DOHH2 (cell line): ENCODE measurements around the gene ABCB11.

Experiments
- H3F3A ChIP-seq: fragments of 200-600 bp; sonication (generic), shearing (Covaris generic); 2 replicates; pipeline ENCODE4 v1.6.0; 2016; ENCODE audit warnings: antibody characterized with exemption, mild to moderate bottlenecking; ENCODE audit not compliant: control insufficient read depth, insufficient read depth
- H3K27ac ChIP-seq: fragments of 200-600 bp; sonication (generic); 2 replicates; pipeline ENCODE4 v1.5.1; 2014; ENCODE audit warnings: low read depth, mild to moderate bottlenecking, low read length, moderate library complexity
- H3K27me3 ChIP-seq: fragments of 200-600 bp; sonication (generic); 2 replicates; pipeline ENCODE4 v1.6.1; 2014; ENCODE audit warnings: mild to moderate bottlenecking, low read length, mixed read lengths; ENCODE audit not compliant: control insufficient read depth
- H3K36me3 ChIP-seq: fragments of 200-600 bp; sonication (generic); 2 replicates; pipeline ENCODE4 v1.6.1; 2014; ENCODE audit warnings: mild to moderate bottlenecking, low read length, moderate library complexity, mixed read lengths; ENCODE audit not compliant: control insufficient read depth
- H3K4me1 ChIP-seq: fragments of 200-600 bp; sonication (generic); 2 replicates; pipeline ENCODE4 v1.6.1; 2014; ENCODE audit warnings: mild to moderate bottlenecking, low read length, mixed read lengths; ENCODE audit not compliant: control insufficient read depth
- H3K4me2 ChIP-seq: fragments of 200-600 bp; sonication (generic); 2 replicates; pipeline ENCODE4 v1.6.0; 2014; ENCODE audit warnings: mild to moderate bottlenecking, low read length, moderate library complexity
- H3K4me3 ChIP-seq: fragments of 200-600 bp; sonication (generic); 2 replicates; pipeline ENCODE4 v1.5.1; 2014; ENCODE audit warnings: mild to moderate bottlenecking, low read length, mixed read lengths
- H3K79me2 ChIP-seq: fragments of 200-600 bp; sonication (generic); 2 replicates; pipeline ENCODE4 v1.6.1; 2014; ENCODE audit warnings: mild to moderate bottlenecking, low read length, mixed read lengths; ENCODE audit not compliant: control insufficient read depth
- H3K9me2 ChIP-seq: fragments of 200-600 bp; sonication (generic); replicated peaks from 2 replicates; pipeline ENCODE4 v1.6.1; 2014; ENCODE audit warnings: mild to moderate bottlenecking, low read length, mixed read lengths; ENCODE audit not compliant: control insufficient read depth
- H3K9me3 ChIP-seq: fragments of 200-600 bp; sonication (generic); 2 replicates; pipeline ENCODE4 v1.6.1; 2014; ENCODE audit warnings: antibody characterized with exemption, low read length, mixed read lengths; ENCODE audit not compliant: control insufficient read depth, insufficient read depth
- H4K20me1 ChIP-seq: fragments of 200-600 bp; sonication (generic); 2 replicates; pipeline ENCODE4 v1.6.0; 2014; ENCODE audit warnings: low read depth, mild to moderate bottlenecking, antibody characterized with exemption, low read length, moderate library complexity; ENCODE audit not compliant: control insufficient read depth, insufficient read depth
- EZH2phosphoT487 ChIP-seq: fragments of 200-600 bp; sonication (generic); IDR thresholded peaks from 2 replicates; pipeline ENCODE4 v1.6.1; 2017; ENCODE audit warnings: borderline replicate concordance, mild to moderate bottlenecking, antibody characterized with exemption, low read length, moderate library complexity, mixed read lengths
- TF ChIP-seq, protein P1 (sequence below): fragments of 200-600 bp; sonication (generic); IDR thresholded peaks from one replicate; pipeline ENCODE4 v1.5.1; 2014; ENCODE audit warnings: antibody characterized with exemption, mild to moderate bottlenecking, low read depth, low read length; ENCODE audit not compliant: poor library complexity, severe bottlenecking

ABCB11 gene

DNA sequence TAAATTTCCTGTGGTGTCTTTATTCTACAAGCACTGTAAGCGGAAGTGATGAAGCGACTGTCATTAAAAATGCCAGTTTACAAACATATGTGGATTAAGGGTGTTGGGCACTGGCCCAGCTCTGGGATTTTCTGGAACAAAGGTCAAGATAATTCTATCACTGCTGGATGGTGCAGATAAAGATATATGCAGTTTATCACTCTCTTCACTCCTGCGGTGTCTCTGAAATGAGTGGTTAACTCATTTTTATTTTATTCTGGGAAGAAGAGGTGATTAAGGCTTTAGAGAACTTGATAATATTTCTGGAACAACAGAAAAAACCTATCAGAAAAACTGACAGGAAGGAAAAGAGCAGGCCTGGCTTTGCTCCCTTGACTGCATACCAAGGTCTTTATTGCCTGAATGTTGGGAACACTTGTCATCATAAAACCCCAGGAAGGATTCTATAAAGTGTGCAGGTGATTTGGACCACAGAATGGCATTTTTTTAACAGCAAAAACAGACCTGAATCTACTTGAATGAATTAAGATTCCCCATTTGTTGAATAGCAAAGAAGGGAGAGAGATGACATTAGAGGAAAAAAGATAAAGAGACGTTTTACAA is 32.4 kb downstream of the ABCB11 start:
- Histone ChIP-seq H4K20me1 (no peaks in the 10 kb centered on the region), H3K9me2 (no peaks in the 10 kb centered on the region), H3K4me2 (no peak overlapping the region), H3F3A (no peaks in the 10 kb centered on the region), H3K36me3 (no peaks in the 10 kb centered on the region), H3K4me3 (no peak overlapping the region), H3K9me3 (no peaks in the 10 kb centered on the region), H3K79me2 (no peaks in the 10 kb centered on the region), H3K4me1 (no peaks in the 10 kb centered on the region), H3K27ac (no peak overlapping the region), H3K27me3 (peaks cover 3% of the 10 kb centered on the region)
- TF ChIP-seq EZH2phosphoT487, result no peak
- TF ChIP-seq, protein P1, sequence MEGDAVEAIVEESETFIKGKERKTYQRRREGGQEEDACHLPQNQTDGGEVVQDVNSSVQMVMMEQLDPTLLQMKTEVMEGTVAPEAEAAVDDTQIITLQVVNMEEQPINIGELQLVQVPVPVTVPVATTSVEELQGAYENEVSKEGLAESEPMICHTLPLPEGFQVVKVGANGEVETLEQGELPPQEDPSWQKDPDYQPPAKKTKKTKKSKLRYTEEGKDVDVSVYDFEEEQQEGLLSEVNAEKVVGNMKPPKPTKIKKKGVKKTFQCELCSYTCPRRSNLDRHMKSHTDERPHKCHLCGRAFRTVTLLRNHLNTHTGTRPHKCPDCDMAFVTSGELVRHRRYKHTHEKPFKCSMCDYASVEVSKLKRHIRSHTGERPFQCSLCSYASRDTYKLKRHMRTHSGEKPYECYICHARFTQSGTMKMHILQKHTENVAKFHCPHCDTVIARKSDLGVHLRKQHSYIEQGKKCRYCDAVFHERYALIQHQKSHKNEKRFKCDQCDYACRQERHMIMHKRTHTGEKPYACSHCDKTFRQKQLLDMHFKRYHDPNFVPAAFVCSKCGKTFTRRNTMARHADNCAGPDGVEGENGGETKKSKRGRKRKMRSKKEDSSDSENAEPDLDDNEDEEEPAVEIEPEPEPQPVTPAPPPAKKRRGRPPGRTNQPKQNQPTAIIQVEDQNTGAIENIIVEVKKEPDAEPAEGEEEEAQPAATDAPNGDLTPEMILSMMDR, result no peak

- no peak for TF ChIP-seq EZH2phosphoT487
- TF ChIP-seq, protein P1, result no peak
- no peak overlapping the region for H3K4me3 ChIP-seq
- H3K79me2 ChIP-seq, result no peaks in the 10 kb centered on the region
- H3K27ac ChIP-seq, result no peak overlapping the region
- H3K27me3 ChIP-seq, result peaks cover 3% of the 10 kb centered on the region
- no peaks in the 10 kb centered on the region for H3K9me3 ChIP-seq
- no peaks in the 10 kb centered on the region for H3K9me2 ChIP-seq
- H3K36me3 ChIP-seq, result no peaks in the 10 kb centered on the region
- no peak overlapping the region for H3K4me2 ChIP-seq
- no peaks in the 10 kb centered on the region for H3K4me1 ChIP-seq
- H3F3A ChIP-seq, result no peaks in the 10 kb centered on the region
- no peaks in the 10 kb centered on the region for H4K20me1 ChIP-seq
These were observed 33.3 kb downstream of the ABCB11 start for GRCh38 chr2:168997794-168998193.

GRCh38 chr2:168997118-168997521 is 34.0 kb downstream of the ABCB11 start:
- Histone ChIP-seq H3K27ac (no peak overlapping the region), H3K27me3 (peaks cover 3% of the 10 kb centered on the region), H3K4me1 (no peaks in the 10 kb centered on the region), H3K36me3 (no peaks in the 10 kb centered on the region), H3K4me2 (no peak overlapping the region), H3K9me3 (no peaks in the 10 kb centered on the region), H3F3A (no peaks in the 10 kb centered on the region), H3K9me2 (no peaks in the 10 kb centered on the region), H3K79me2 (no peaks in the 10 kb centered on the region), H3K4me3 (no peak overlapping the region), H4K20me1 (no peaks in the 10 kb centered on the region)
- TF ChIP-seq EZH2phosphoT487, result no peak
- TF ChIP-seq, protein P1, result no peak

DNA sequence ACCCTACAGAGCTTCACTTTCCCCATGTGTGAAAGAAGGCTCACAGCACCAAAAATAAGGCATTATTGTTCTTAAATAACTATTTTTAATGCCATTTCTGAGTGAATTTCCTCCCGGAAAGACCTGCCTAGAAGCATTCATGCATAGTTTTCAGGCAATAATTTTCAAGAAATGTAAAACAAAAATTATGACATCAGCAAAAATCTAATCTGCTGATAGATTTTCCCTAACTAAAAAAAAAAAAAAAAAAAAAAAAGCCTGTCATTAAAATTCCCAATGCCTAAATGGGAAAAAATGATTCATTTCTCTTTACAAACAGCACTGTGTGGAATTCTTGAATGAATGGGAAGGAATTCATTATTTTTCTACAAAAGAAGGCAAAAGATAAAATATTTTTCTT is 35.4 kb downstream of the ABCB11 start:
- H3K9me3 ChIP-seq, result no peaks in the 10 kb centered on the region
- H3K79me2 ChIP-seq, result no peaks in the 10 kb centered on the region
- no peaks in the 10 kb centered on the region for H3F3A ChIP-seq
- no peaks in the 10 kb centered on the region for H3K4me1 ChIP-seq
- no peaks in the 10 kb centered on the region for H3K9me2 ChIP-seq
- no peak overlapping the region for H3K27ac ChIP-seq
- H3K36me3 ChIP-seq, result no peaks in the 10 kb centered on the region
- H3K4me2 ChIP-seq, result no peak overlapping the region
- H4K20me1 ChIP-seq, result no peaks in the 10 kb centered on the region
- TF ChIP-seq, protein P1, result no peak
- TF ChIP-seq EZH2phosphoT487, result no peak
- no peak overlapping the region for H3K4me3 ChIP-seq
- peaks cover 3% of the 10 kb centered on the region for H3K27me3 ChIP-seq
